ENCODE data around the gene RNF151. TPM values are rescaled to one million over a fixed set of nuclear protein-coding genes. Genes with fewer than 3 reads are reported as not detected.

RNF151 gene
- total RNA-seq, 1 donor from 2014 or later = not detected

GRCh38 chr16:1946495-1947368 is 19.9 kb upstream of the RNF151 start:
- Histone ChIP-seq H4K20me1 (ENCODE audit: insufficient read depth, low read length) (peaks cover 5% of the 10 kb centered on the region), H3K27me3 (ENCODE audit: insufficient read depth, low read length) (no peaks in the 10 kb centered on the region), H3K4me2 (ENCODE audit: low read length) (no peak overlapping the region), H2AFZ (ENCODE audit: low read depth, low read length) (no peak overlapping the region), H3K9ac (ENCODE audit: low read length) (no peak overlapping the region), H3K79me2 (ENCODE audit: insufficient read depth, low read length) (peaks cover 7% of the 10 kb centered on the region), H3K36me3 (ENCODE audit: insufficient read depth, low read length) (no peaks in the 10 kb centered on the region), H3K4me1 (ENCODE audit: insufficient read depth, low read length) (peaks cover 9% of the 10 kb centered on the region), H3K27ac (ENCODE audit: low read depth, low read length) (no peak overlapping the region), H3K4me3 (ENCODE audit: insufficient read depth, low read depth, low read length) (no peak overlapping the region), H3K9me3 (ENCODE audit: insufficient read depth, low read depth, low read length) (no peaks in the 10 kb centered on the region)
- Mint-ChIP-seq H3K36me3 (ENCODE audit: low read depth, unreplicated experiment) (no peaks in the 10 kb centered on the region), H3K27ac (ENCODE audit: unreplicated experiment) (no peak overlapping the region), H3K4me1 (ENCODE audit: low read depth, unreplicated experiment) (peaks cover 4% of the 10 kb centered on the region), H3K4me3 (ENCODE audit: unreplicated experiment) (no peak overlapping the region), H3K27me3 (ENCODE audit: low read depth, unreplicated experiment) (peaks cover 4% of the 10 kb centered on the region), H3K9me3 (ENCODE audit: unreplicated experiment) (no peaks in the 10 kb centered on the region)
- FAIRE-seq = no peak
- no peak for TF ChIP-seq EZH2 (IDR thresholded peaks at IDR 0.05; ENCODE audit: insufficient read depth, low read length)
- TF ChIP-seq CTCF (IDR thresholded peaks at IDR 0.05; ENCODE audit: insufficient read depth, low read depth, low read length) = no peak
- no peak for DNase-seq (ENCODE audit: low read depth)

- peaks cover 3% of the 10 kb centered on the region for H3K4me1 ChIP-seq (ENCODE audit: insufficient read depth, low read length)
- peaks cover 4% of the 10 kb centered on the region for H3K27me3 Mint-ChIP-seq (ENCODE audit: low read depth, unreplicated experiment)
- no peak overlapping the region for H3K4me2 ChIP-seq (ENCODE audit: low read length)
- TF ChIP-seq EZH2 (IDR thresholded peaks at IDR 0.05; ENCODE audit: insufficient read depth, low read length) (no peak), CTCF (IDR thresholded peaks at IDR 0.05; ENCODE audit: insufficient read depth, low read depth, low read length) (no peak)
- H2AFZ ChIP-seq (ENCODE audit: low read depth, low read length) = no peak overlapping the region
- no peak overlapping the region for H3K27ac ChIP-seq (ENCODE audit: low read depth, low read length)
- no peaks in the 10 kb centered on the region for H3K9me3 ChIP-seq (ENCODE audit: insufficient read depth, low read depth, low read length)
- H3K36me3 ChIP-seq (ENCODE audit: insufficient read depth, low read length) = no peaks in the 10 kb centered on the region
- H3K36me3 Mint-ChIP-seq (ENCODE audit: low read depth, unreplicated experiment) = no peaks in the 10 kb centered on the region
- no peak overlapping the region for H3K4me3 Mint-ChIP-seq (ENCODE audit: unreplicated experiment)
- no peaks in the 10 kb centered on the region for H3K4me1 Mint-ChIP-seq (ENCODE audit: low read depth, unreplicated experiment)
- H3K9me3 Mint-ChIP-seq (ENCODE audit: unreplicated experiment) = no peaks in the 10 kb centered on the region
- H4K20me1 ChIP-seq (ENCODE audit: insufficient read depth, low read length) = peaks cover under 1% of the 10 kb centered on the region
- peaks cover 5% of the 10 kb centered on the region for H3K79me2 ChIP-seq (ENCODE audit: insufficient read depth, low read length)
- no peaks in the 10 kb centered on the region for H3K27me3 ChIP-seq (ENCODE audit: insufficient read depth, low read length)
- H3K27ac Mint-ChIP-seq (ENCODE audit: unreplicated experiment) = no peak overlapping the region
- FAIRE-seq = no peak
- no peak overlapping the region for H3K9ac ChIP-seq (ENCODE audit: low read length)
- no peak for DNase-seq (ENCODE audit: low read depth)
- H3K4me3 ChIP-seq (ENCODE audit: insufficient read depth, low read depth, low read length) = no peak overlapping the region
These were observed 19.3 kb upstream of the RNF151 start for GRCh38 chr16:1947369-1947670.

- Mint-ChIP-seq H3K9me3 (ENCODE audit: unreplicated experiment) (no peaks in the 10 kb centered on the region), H3K4me3 (ENCODE audit: unreplicated experiment) (no peak overlapping the region), H3K36me3 (ENCODE audit: low read depth, unreplicated experiment) (no peaks in the 10 kb centered on the region), H3K4me1 (ENCODE audit: low read depth, unreplicated experiment) (no peaks in the 10 kb centered on the region), H3K27me3 (ENCODE audit: low read depth, unreplicated experiment) (peaks cover 4% of the 10 kb centered on the region), H3K27ac (ENCODE audit: unreplicated experiment) (no peak overlapping the region)
- FAIRE-seq = no peak
- no peak for TF ChIP-seq EZH2 (IDR thresholded peaks at IDR 0.05; ENCODE audit: insufficient read depth, low read length)
- TF ChIP-seq CTCF (IDR thresholded peaks at IDR 0.05; ENCODE audit: insufficient read depth, low read depth, low read length) = no peak
- H3K4me1 ChIP-seq (ENCODE audit: insufficient read depth, low read length) = no peaks in the 10 kb centered on the region
- H3K27ac ChIP-seq (ENCODE audit: low read depth, low read length) = no peak overlapping the region
- H4K20me1 ChIP-seq (ENCODE audit: insufficient read depth, low read length) = no peaks in the 10 kb centered on the region
- no peak overlapping the region for H3K9ac ChIP-seq (ENCODE audit: low read length)
- no peak for DNase-seq (ENCODE audit: low read depth)
- H3K4me3 ChIP-seq (ENCODE audit: insufficient read depth, low read depth, low read length) = no peak overlapping the region
- no peaks in the 10 kb centered on the region for H3K27me3 ChIP-seq (ENCODE audit: insufficient read depth, low read length)
- no peaks in the 10 kb centered on the region for H3K79me2 ChIP-seq (ENCODE audit: insufficient read depth, low read length)
- H3K36me3 ChIP-seq (ENCODE audit: insufficient read depth, low read length) = no peaks in the 10 kb centered on the region
- H2AFZ ChIP-seq (ENCODE audit: low read depth, low read length) = no peak overlapping the region
- H3K9me3 ChIP-seq (ENCODE audit: insufficient read depth, low read depth, low read length) = no peaks in the 10 kb centered on the region
- H3K4me2 ChIP-seq (ENCODE audit: low read length) = no peak overlapping the region
These were observed 17.1 kb upstream of the RNF151 start for GRCh38 chr16:1949507-1949906.

Measured in astrocyte (in vitro differentiated cells and primary cell).